Psoas muscle (tissue), 8 donors: ENCODE data around the gene VAT1L. TPM values are rescaled to one million over a fixed set of nuclear protein-coding genes. Genes with fewer than 3 reads are reported as not detected.

Source experiments
- ATAC-seq, 4 donors: fragments of 200-7000 bp; cut with Tn5 transposase; one replicate each; pipeline ENCODE4 v1.9.1; 2020; ENCODE audit warnings: moderate library complexity in 3 of 4, mild to moderate bottlenecking in 2 of 4
- DNase-seq, 2 donors: peaks; one replicate each; pipeline ENCODE4 v3.0.0-alpha.2; 2020
- H3K27ac ChIP-seq: fragments of 200-600 bp; one replicate; pipeline ENCODE4 v1.8.0; 2022
- H3K27me3 ChIP-seq, 3 donors: fragments of 200-600 bp in 1 of 3; one replicate each; pipeline versions ENCODE4 v1.6.1 to v1.8.0; 2013 to 2022; ENCODE audit warnings: low read length in 2 of 3, mild to moderate bottlenecking in 2 of 3, moderate library complexity in 1 of 3; ENCODE audit not compliant: insufficient read depth in 3 of 3
- H3K36me3 ChIP-seq, 2 donors: fragments of 200-600 bp in 1 of 2; one replicate each; pipeline versions ENCODE4 v1.6.1 to v1.8.0; 2013 to 2022; ENCODE audit warnings: low read depth in 1 of 2, mild to moderate bottlenecking in 1 of 2, moderate library complexity in 1 of 2; ENCODE audit not compliant: insufficient read depth in 1 of 2
- H3K4me1 ChIP-seq: fragments of 200-600 bp; one replicate; pipeline ENCODE4 v1.8.0; 2022
- H3K4me3 ChIP-seq: fragments of 200-600 bp; one replicate; pipeline ENCODE4 v1.8.0; 2022; ENCODE audit warnings: mild to moderate bottlenecking
- H3K9me3 ChIP-seq: fragments of 200-600 bp; one replicate; pipeline ENCODE4 v1.8.0; 2022
- WGBS, 3 donors: extraction: QIAGEN DNeasy Blood & Tissue Kit; methylation state at CpG; one replicate each; pipeline versions ENCODE4 v1.1.6 to v1.1.7; 2013; 5-methylcytosine and 5-hydroxymethylcytosine counted together
- intact Hi-C, 2 donors: fragments of 100-400 bp; cut with DNase I; formaldehyde crosslinking; loops; one replicate each; pipeline versions ENCODE4 v1.11.0 to v1.14.2; 2022
- polyA plus RNA-seq, 3 donors: library from polyadenylated mRNA; stranded (reverse); fragments of 200-250 nt; gene quantifications; one replicate each; pipeline ENCODE4 v1.2.3, GENCODE V29; 2013
- total RNA-seq, 4 donors: library from RNA; stranded (reverse); fragmentation: NEBNext Ultra II Directional in 2 of 4; extraction: Animal tissue kit (Norgen Biotek cat#: 25700) in 2 of 4; gene quantifications; one replicate each; pipeline versions ENCODE4 v1.2.1 to v1.2.4, GENCODE V29; 2021 to 2023
- TF ChIP-seq, protein P1 (sequence below): fragments of 200-600 bp; IDR thresholded peaks from one replicate; pipeline ENCODE4 v1.8.0; 2022; ENCODE audit warnings: antibody characterized with exemption
- donor health status: healthy with polysubstance abuse.
- donor health status: DM: no; HTN: no; CAD: no; lungs with moderate emphysema.
- donor health status: Bipolar disorder and iron deficiency.
- donor health status: healthy.
- donor health status: DM: yes; HTN: yes; CAD: no.
- donor health status: DM: no; HTN: no; CAD: no.
- donor health status: DM: no; HTN: no; CAD: no.
- donor health status: DM: yes; HTN: yes; CAD: no.

Gene VAT1L
- total and polyA plus RNA-seq, 7 donors: 0.03 to 0.20 (median 0.09) TPM; not detected in 3

GRCh38 chr16:77794586-77794985, 6.2 kb downstream of the VAT1L start:
- H3K4me3 ChIP-seq: no peak overlapping the region
- no peaks in the 10 kb centered on the region for H3K9me3 ChIP-seq
- H3K36me3 ChIP-seq: no peaks in the 10 kb centered on the region
- TF ChIP-seq, protein P1, sequence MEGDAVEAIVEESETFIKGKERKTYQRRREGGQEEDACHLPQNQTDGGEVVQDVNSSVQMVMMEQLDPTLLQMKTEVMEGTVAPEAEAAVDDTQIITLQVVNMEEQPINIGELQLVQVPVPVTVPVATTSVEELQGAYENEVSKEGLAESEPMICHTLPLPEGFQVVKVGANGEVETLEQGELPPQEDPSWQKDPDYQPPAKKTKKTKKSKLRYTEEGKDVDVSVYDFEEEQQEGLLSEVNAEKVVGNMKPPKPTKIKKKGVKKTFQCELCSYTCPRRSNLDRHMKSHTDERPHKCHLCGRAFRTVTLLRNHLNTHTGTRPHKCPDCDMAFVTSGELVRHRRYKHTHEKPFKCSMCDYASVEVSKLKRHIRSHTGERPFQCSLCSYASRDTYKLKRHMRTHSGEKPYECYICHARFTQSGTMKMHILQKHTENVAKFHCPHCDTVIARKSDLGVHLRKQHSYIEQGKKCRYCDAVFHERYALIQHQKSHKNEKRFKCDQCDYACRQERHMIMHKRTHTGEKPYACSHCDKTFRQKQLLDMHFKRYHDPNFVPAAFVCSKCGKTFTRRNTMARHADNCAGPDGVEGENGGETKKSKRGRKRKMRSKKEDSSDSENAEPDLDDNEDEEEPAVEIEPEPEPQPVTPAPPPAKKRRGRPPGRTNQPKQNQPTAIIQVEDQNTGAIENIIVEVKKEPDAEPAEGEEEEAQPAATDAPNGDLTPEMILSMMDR: no peak
- ATAC-seq (no peak), DNase-seq (no peak)
- WGBS, 3 donors: 84 to 90% (median 87%) methylated on average over 3 of the region's 3 CpGs
- no peak overlapping the region for H3K27ac ChIP-seq
- intact Hi-C loops: loop anchor here in 1 of 2 donors (5.0 kb wide), 1 partner anchor 73 kb away; no protein-coding TSS in a partner anchor
- H3K4me1 ChIP-seq: no peaks in the 10 kb centered on the region
- H3K27me3 ChIP-seq: peaks cover 4 to 20% (median 5%) of the 10 kb centered on the region in 3 donors

DNA sequence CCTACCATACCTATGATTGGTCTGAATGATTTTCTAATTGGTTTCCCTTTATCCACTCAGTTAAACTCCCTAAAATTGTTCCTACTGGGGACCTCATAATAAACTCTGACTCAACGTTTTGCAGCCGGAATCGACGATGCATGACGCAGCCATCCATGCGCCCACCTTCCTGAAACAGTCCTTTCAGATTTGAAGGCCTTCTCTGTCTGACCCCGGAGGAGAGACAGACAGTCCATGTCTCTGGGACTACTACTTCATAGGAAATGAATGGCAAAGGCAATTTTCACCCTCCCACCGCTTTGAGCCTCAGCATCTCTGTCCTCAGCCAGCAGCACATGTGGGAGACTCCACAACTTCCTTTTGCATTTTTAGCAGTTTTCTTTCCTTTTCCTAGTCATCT, 13.5 kb downstream of the VAT1L start:
- no peak overlapping the region for H3K4me3 ChIP-seq
- DNase-seq: no peak
- no peaks in the 10 kb centered on the region for H3K27me3 ChIP-seq
- H3K4me1 ChIP-seq: no peaks in the 10 kb centered on the region
- 84 to 88% (median 85%) methylated on average over 8 of the region's 8 CpGs for WGBS, 3 donors
- H3K27ac ChIP-seq: no peak overlapping the region
- no peaks in the 10 kb centered on the region for H3K36me3 ChIP-seq
- H3K9me3 ChIP-seq: no peaks in the 10 kb centered on the region
- ATAC-seq: no peak
- intact Hi-C loops: no loop called here
- TF ChIP-seq, protein P1: no peak

- H3K4me1 ChIP-seq: no peaks in the 10 kb centered on the region
- no peaks in the 10 kb centered on the region for H3K9me3 ChIP-seq
- no peaks in the 10 kb centered on the region for H3K36me3 ChIP-seq
- no peak for DNase-seq
- WGBS, 3 donors: 51 to 61% (median 54%) methylated on average over 10 of the region's 10 CpGs
- intact Hi-C loops: no loop called here
- TF ChIP-seq, protein P1: no peak
- no peak for ATAC-seq
- no peak overlapping the region for H3K4me3 ChIP-seq
- H3K27ac ChIP-seq: no peak overlapping the region
- peaks cover 0 to 2% (median 0%) of the 10 kb centered on the region in 3 donors for H3K27me3 ChIP-seq
These were observed 17.0 kb downstream of the VAT1L start for GRCh38 chr16:77805398-77805797.

- H3K4me3 ChIP-seq: no peak overlapping the region
- 27 to 33% (median 29%) methylated on average over 1 of the region's 1 CpG for WGBS, 3 donors
These were observed 18.7 kb downstream of the VAT1L start for GRCh38 chr16:77807021-77807420.

More at GRCh38 chr16:77807021-77807420, 18.7 kb downstream of the VAT1L start:
- Histone ChIP-seq H3K27ac (no peak overlapping the region), H3K36me3 (no peaks in the 10 kb centered on the region), H3K4me1 (no peaks in the 10 kb centered on the region), H3K9me3 (no peaks in the 10 kb centered on the region), H3K27me3 (peaks cover 0 to 2% (median 0%) of the 10 kb centered on the region in 3 donors)
- intact Hi-C loops: no loop called here
- ATAC-seq (no peak), DNase-seq (no peak)
- TF ChIP-seq, protein P1: no peak
